CMK (cell line): Measurements from ENCODE around the gene ZMAT3.

Source experiments
- DNase-seq: peaks from one replicate; pipeline ENCODE4 v3.0.0-alpha.2; 2010; ENCODE audit warnings: low read depth

The ZMAT3 gene

DNA sequence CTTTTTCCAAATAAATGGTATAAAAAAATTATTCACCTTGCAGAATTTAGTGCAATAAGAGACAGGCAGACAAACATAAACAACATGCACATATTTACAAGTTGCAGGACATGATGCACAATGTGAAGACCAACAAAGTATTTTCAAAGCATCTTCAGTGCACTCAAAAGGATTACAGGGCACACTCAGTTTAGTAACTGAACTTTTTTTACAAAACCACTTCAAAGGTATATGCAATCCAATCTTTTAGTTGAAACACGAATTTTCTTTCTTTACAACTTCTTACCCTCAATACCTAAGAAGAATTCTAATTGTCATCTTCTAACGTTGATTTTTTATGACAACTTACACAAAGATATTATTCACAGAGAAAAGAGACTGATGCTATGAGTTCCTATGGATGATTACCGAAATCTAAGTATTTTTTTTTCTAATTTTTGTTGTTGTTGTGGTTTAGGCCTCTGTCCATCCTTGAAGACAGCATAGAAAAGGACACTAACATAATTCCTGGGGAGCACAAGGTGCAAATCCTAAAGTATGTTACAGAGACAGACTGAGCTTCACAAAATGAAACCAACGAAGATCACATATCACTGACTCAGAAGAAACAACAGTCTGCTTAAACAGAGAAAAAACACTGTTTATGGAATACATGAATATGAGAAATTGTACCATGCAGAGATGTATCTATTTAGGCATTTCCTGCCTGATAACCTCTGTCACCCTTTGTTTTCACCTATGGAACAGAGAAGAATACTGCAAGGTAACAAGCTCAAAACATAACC lies 50.3 kb downstream of the ZMAT3 start:
- no peak for DNase-seq

GRCh38 chr3:179020112-179020511 lies 51.5 kb downstream of the ZMAT3 start:
- DNase-seq: no peak

GRCh38 chr3:179018808-179019207 lies 52.8 kb downstream of the ZMAT3 start:
- DNase-seq: no peak

- no peak for DNase-seq
Observed at GRCh38 chr3:179016979-179017670, 54.5 kb downstream of the ZMAT3 start.

GRCh38 chr3:179015551-179016020 lies 56.0 kb downstream of the ZMAT3 start:
- DNase-seq: peak; percentile 56

DNA sequence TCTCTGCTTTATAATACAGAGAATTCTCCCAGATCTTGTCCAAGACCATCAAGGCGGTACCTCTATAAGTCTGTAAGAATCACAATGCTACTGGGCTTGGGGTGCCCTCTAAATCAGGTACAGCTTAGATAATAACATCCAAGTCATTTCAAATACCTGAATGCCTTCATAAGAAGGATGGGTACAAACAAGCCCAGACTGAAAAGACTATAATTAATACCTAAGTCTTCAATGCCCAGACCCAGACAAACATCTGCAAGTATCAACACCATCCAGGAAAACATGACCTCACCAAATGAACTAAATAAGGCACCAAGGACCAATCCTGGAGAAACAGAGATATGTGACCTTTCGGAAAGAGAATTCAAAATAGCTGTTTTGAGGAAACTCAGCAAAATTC lies 65.9 kb downstream of the ZMAT3 start:
- DNase-seq: no peak

DNA sequence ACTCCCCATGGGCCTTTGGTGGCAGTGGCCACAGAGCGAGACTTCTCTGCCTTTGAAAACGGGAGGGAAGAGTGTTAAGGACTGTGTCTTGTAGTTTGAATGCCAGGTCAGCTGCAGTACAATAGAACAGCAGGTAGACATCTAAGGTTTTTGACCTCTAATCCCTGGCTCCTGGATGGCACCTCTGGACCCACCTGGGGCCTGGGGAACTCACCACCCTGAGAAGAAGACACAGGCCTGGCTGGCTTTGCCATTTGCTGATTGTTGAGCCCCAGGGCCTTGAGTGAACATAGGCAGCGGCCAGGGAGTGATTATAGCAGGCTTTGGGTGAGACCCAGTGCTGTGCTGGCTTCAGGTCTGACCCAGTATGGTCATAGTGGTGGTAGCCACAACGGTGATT lies 66.4 kb downstream of the ZMAT3 start:
- no peak for DNase-seq

DNA sequence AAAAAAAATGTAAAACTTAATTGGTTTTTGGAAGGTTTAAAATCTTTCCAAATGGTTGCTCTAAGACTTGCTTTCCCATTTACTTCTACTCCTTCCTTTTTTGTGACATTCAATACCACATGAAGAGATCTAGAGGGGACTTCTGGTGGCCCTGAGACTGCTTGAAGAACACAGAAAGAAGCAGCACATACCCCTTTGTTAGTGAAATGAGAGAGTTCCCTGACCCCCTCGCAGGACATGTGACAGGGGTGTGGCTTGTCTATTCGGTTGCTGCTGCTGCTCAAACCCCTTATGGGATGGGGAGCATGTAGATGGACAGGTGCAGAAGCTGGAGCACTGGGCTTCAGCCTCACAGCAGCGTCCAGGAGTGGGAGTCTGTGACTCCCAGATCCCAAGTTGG lies 71.0 kb downstream of the ZMAT3 start:
- no peak for DNase-seq

DNA sequence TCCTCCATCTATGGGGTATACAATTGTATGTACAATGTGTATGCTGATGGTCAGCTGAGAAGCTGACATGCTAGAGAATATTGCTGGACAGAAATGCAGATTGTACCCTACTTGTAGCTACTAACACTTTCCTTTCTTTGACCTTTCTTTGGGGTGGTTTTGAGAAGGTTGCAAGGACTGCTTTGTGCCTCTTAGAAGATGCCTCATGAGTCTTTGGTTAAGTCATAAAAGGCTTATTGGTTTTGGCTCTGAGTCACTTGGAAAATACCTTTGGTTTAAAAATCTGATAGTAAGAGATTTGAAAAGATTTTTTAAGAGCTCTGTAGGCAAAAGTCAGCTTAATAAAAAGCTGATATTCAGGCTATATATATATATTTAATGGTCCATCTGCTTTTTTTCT lies 71.5 kb downstream of the ZMAT3 start:
- no peak for DNase-seq

DNA sequence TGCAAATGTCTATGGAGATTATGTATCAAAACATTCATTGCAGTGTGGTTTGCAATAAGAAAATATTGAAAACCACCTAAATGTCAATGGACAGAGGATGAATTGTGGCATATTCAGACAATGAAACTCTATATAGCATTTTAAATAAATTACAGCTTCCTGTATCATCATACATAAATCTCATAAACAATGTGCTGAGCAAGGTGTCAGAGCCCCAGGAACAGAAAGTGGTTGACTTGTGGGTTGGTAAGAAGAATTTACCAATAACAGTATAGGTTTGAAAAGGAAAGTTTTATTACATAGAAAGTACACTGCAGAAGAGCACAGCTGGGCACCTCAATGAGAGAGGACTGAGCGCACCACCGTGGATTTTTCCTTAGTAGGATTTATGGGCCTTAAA lies 75.2 kb downstream of the ZMAT3 start:
- DNase-seq: no peak

GRCh38 chr3:178990293-178990692 lies 81.3 kb downstream of the ZMAT3 start:
- DNase-seq: no peak

- DNase-seq: no peak
Observed at GRCh38 chr3:178989821-178990220, 81.8 kb downstream of the ZMAT3 start.

DNA sequence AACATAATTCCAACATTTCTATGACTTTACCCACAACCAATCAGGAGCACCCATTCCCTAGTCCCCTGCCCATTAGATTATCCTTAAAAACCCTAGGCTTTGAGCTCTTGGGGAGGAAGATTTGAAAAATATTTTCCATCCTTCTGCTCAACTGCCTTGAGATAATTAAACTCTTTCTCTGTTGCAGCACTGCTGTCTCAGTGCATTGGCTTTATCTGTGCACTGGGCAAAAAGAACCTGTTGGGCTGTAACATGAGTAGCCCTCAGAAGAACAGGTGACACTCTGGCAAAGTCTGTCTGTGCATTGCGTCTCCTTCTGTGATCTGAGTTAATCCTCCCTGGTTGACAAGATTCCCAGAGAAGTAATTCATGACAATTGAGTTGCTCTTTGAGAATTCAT lies 83.9 kb downstream of the ZMAT3 start:
- DNase-seq: no peak

- no peak for DNase-seq
Observed at GRCh38 chr3:178986456-178986855, 85.2 kb downstream of the ZMAT3 start.

GRCh38 chr3:178982137-178982536 lies 89.5 kb downstream of the ZMAT3 start:
- DNase-seq: no peak

DNA sequence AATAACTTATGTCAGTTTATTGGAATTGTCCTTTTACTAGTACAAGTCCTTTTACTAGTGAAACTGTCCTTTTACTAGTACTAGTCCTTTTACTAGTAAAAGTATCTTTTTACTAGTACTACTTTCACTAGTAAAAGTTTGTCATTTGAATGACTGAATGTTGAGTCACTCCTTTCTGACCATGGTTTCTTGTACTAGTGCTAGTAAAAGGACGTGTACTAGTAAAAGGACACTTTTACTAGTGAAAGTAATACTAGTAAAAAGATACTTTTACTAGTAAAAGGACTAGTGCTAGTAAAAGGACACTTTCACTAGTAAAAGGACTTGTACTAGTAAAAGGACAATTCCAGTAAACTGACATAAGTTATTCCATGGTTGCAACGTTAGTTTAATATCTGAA lies 96.3 kb downstream of the ZMAT3 start:
- DNase-seq: no peak

DNA sequence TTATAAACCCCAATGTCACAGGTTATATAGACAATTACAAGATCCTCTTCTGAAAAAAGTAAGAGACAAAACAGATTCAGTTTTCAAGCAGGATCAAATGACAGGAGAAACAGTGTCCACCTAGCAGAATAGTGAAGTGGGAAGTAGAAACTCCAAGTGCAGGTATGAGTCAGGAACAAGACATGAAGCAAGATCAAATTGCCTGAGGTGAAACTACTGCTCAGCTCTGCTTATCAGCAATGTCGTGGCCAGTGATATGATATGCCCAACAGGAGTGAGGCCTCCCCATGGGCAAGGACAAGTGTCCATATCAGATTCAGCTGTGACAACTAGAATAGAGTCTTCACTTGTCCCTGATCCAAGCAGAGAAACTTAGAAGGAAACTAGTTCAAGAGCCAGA lies 100.0 kb downstream of the ZMAT3 start:
- no peak for DNase-seq

DNA sequence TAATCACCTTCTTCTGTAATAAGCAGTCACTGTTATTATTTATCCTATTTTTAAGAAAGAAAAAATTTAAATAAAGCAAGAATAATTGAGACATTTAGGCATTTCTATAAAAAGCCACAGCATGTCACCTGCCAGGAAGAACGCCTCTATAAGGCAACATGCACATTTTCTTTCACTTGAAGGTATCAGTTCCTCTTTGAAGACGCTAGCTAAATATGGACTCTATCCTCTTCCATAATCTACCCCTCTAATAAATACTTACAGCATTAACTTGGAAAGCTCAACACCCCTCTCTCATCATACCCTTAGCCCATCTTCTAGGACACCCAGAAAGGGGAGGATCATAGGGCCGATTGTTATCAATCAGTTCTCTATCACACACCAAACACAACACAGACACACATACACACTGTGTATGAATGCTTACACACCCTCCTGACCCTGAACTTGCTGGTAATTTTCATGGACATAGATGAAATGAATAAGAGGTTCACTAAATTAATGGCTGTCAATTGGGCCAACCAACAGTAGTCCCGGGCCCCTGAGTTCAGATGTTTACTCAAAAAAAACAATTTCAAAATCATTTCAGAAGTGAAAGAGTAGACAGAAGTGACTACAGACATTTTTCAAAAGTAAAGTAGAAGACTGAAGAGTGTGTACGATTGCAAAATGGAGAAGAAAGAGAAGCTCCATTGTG lies 102.5 kb downstream of the ZMAT3 start:
- no peak for DNase-seq
